MCF 10A (cell line): Measurements from ENCODE around the gene DHX34. TPM values are rescaled to one million over a fixed set of nuclear protein-coding genes. Genes with fewer than 3 reads are reported as not detected.
"Not testable (repeated sequence)": the region's sequence is repeated elsewhere in the genome, so short reads cannot be mapped to it uniquely, and the experiment has no call there.

ENCODE experiments used
- BruUV-seq: library from RNA; stranded (reverse); fragments of 400-500 nt; replicated peaks from 2 replicates; lab custom pipeline; 2021; lab: Mats Ljungman, UMichigan
- CTCF ChIA-PET: fragments of 300-600 bp; sonication (Branson Sonifier 250); formaldehyde crosslinking; extraction: SDS; loops from one replicate; lab custom pipeline; 2021; ENCODE audit warnings: antibody characterized with exemption, inconsistent platforms; lab: Yijun Ruan, JAX
- POLR2A ChIA-PET: fragments of 300-600, 350-650 bp; sonication (Branson Sonifier 250); formaldehyde crosslinking; extraction: SDS; loops from one replicate; lab custom pipeline; 2020; ENCODE audit warnings: antibody characterized with exemption, inconsistent platforms; lab: Yijun Ruan, JAX
- DNase-seq: peaks from one replicate; pipeline ENCODE4 v3.0.0-alpha.2; 2018; ENCODE audit not compliant: unreplicated experiment
- H3K27ac Mint-ChIP-seq: one replicate; pipeline ENCODE4 v1.8.0; 2022; ENCODE audit warnings: mild to moderate bottlenecking, low read depth, mixed read lengths; ENCODE audit not compliant: unreplicated experiment
- H3K27me3 Mint-ChIP-seq: one replicate; pipeline ENCODE4 v1.8.0; 2022; ENCODE audit warnings: mixed read lengths; ENCODE audit not compliant: insufficient read depth, unreplicated experiment
- H3K36me3 Mint-ChIP-seq: one replicate; pipeline ENCODE4 v1.8.0; 2022; ENCODE audit warnings: mild to moderate bottlenecking, moderate library complexity, mixed read lengths; ENCODE audit not compliant: insufficient read depth, unreplicated experiment
- H3K4me1 Mint-ChIP-seq: one replicate; pipeline ENCODE4 v1.8.0; 2022; ENCODE audit warnings: mixed read lengths; ENCODE audit not compliant: insufficient read depth, unreplicated experiment
- H3K4me3 Mint-ChIP-seq: one replicate; pipeline ENCODE4 v1.8.0; 2022; ENCODE audit warnings: mild to moderate bottlenecking, moderate library complexity, mixed read lengths; ENCODE audit not compliant: unreplicated experiment
- H3K9me3 Mint-ChIP-seq: one replicate; pipeline ENCODE4 v1.8.0; 2022; ENCODE audit warnings: mixed read lengths; ENCODE audit not compliant: unreplicated experiment
- intact Hi-C: fragments of 100-400 bp; cut with micrococcal nuclease; formaldehyde crosslinking; loops from 2 replicates; pipeline ENCODE4 v1.14.1; 2022
- total RNA-seq: library from RNA; stranded (reverse); gene quantifications from 2 replicates; pipeline ENCODE4 v1.2.3, GENCODE V29; 2022
- TF ChIP-seq, protein P1 (sequence below): fragments of 200-600 bp; IDR thresholded peaks from one replicate; pipeline ENCODE4 v1.8.0; 2022; ENCODE audit warnings: antibody characterized with exemption, mild to moderate bottlenecking; ENCODE audit not compliant: unreplicated experiment

Gene DHX34
- total RNA-seq, 1 experiment from 2014 or later: 34.7 TPM

DNA sequence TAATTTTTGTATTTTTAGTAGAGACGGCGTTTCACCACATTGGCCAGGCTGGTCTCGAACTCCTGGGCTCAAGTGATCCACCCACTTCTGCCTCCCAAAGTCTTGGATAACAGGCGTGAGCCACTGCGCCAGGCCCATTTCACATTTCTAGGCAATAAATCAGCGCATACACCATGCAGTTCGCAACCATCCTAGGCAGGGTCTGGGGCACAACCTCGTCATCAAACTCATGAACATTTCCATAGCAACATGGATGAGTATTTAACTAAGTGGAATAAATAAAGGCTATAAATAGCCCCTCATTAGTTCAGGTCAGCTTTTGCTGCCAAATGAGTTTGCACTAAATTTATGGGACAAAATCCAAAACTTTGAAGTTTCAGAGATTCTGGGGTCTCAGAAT is 62.0 kb downstream of the DHX34 start:
- H3K4me1 Mint-ChIP-seq: peaks cover 5% of the 10 kb centered on the region
- H3K27me3 Mint-ChIP-seq: peaks cover 28% of the 10 kb centered on the region
- H3K9me3 Mint-ChIP-seq: no peaks in the 10 kb centered on the region
- H3K4me3 Mint-ChIP-seq: no peak overlapping the region
- TF ChIP-seq, protein P1, sequence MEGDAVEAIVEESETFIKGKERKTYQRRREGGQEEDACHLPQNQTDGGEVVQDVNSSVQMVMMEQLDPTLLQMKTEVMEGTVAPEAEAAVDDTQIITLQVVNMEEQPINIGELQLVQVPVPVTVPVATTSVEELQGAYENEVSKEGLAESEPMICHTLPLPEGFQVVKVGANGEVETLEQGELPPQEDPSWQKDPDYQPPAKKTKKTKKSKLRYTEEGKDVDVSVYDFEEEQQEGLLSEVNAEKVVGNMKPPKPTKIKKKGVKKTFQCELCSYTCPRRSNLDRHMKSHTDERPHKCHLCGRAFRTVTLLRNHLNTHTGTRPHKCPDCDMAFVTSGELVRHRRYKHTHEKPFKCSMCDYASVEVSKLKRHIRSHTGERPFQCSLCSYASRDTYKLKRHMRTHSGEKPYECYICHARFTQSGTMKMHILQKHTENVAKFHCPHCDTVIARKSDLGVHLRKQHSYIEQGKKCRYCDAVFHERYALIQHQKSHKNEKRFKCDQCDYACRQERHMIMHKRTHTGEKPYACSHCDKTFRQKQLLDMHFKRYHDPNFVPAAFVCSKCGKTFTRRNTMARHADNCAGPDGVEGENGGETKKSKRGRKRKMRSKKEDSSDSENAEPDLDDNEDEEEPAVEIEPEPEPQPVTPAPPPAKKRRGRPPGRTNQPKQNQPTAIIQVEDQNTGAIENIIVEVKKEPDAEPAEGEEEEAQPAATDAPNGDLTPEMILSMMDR: no peak
- DNase-seq: no peak
- POLR2A ChIA-PET: no interaction called here
- no peaks in the 10 kb centered on the region for H3K36me3 Mint-ChIP-seq
- no TSS peak for BruUV-seq
- H3K27ac Mint-ChIP-seq: no peak overlapping the region
- CTCF ChIA-PET: interaction anchor here (0.6 to 1.1 kb wide), 2 partner anchors 18 to 20 kb away, joined by 3 to 4 read pairs; no protein-coding TSS in a partner anchor
- intact Hi-C loops: no loop called here

DNA sequence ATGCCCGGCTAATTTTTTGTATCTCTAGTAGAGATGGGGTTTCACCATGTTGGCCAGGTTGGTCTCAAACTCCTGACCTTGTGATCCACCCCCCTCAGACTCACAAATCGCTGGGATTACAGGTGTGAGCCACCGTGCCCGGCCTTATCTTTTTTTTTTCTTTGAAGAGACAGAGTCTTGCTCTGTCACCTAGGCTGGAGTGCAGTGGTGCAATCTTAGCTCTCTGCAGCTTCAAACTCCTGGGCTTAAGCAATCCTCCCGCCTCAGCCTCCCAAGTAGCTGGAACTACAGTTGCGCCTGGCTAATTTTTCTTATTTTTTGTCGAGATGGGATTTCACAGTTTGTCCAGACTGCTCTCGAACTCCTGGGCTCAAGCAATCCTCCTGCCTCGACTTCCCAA is 62.6 kb downstream of the DHX34 start:
- intact Hi-C loops, H3K4me3 Mint-ChIP-seq, BruUV-seq, H3K36me3 Mint-ChIP-seq, POLR2A ChIA-PET, H3K9me3 Mint-ChIP-seq, H3K4me1 Mint-ChIP-seq, DNase-seq, H3K27ac Mint-ChIP-seq: not testable (repeated sequence)
- CTCF ChIA-PET: interaction anchor here (0.7 to 1.1 kb wide), 2 partner anchors 20 to 24 kb away, joined by 3 to 4 read pairs; no protein-coding TSS in a partner anchor
- peaks cover 29% of the 10 kb centered on the region for H3K27me3 Mint-ChIP-seq

DNA sequence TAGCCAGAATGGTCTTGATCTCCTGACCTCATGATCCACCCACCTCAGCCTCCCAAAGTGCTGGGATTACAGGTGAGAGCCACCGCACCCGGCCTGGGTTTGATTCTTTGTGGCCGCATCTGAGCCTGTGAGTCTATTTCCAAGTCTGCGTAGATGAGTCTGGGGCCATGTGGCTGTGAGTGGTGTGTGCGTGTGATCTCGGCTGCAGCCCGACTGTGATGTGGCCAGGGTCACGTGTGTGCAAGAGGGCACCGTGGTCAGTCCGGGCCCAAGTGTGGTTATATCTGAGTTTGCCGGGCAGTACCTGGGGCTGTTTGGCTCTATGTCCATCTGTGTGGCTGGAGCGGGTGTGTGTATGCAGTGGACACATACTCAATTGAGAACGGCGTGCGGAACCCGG is 64.8 kb downstream of the DHX34 start:
- POLR2A ChIA-PET: no interaction called here
- intact Hi-C loops: no loop called here
- peaks cover 37% of the 10 kb centered on the region for H3K27me3 Mint-ChIP-seq
- no peaks in the 10 kb centered on the region for H3K9me3 Mint-ChIP-seq
- peaks cover 25% of the 10 kb centered on the region for H3K4me1 Mint-ChIP-seq
- no peak overlapping the region for H3K27ac Mint-ChIP-seq
- CTCF ChIA-PET: interaction anchor here (0.9 to 1.0 kb wide), 2 partner anchors 12 to 22 kb away, joined by 3 read pairs; no protein-coding TSS in a partner anchor
- DNase-seq: no peak
- no peak overlapping the region for H3K4me3 Mint-ChIP-seq
- no peaks in the 10 kb centered on the region for H3K36me3 Mint-ChIP-seq
- BruUV-seq: no TSS peak
- TF ChIP-seq, protein P1: no peak

DNA sequence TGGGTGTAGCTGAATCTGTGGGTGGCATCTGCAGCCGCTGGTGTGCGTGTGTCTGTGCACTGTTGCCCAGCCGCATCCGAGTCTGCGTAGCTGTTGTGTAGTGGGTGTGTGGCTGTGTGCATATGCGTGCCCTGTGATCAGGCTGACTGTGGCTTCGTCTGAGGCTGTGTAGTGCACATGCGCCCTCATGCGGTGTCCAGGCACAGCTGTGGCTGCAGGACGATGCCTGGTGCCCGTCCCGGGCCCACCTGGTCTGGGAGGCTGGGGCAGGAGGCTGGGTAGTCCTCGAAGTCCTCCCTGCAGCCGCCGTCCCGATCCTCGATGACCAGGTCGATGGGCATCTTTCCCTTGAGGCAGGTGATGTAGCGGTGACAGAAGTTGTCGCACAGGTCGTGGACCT is 65.4 kb downstream of the DHX34 start:
- TF ChIP-seq, protein P1: no peak
- POLR2A ChIA-PET: no interaction called here
- Mint-ChIP-seq H3K9me3 (no peaks in the 10 kb centered on the region), H3K27me3 (peaks cover 37% of the 10 kb centered on the region), H3K27ac (no peak overlapping the region), H3K4me1 (peaks cover 25% of the 10 kb centered on the region), H3K4me3 (no peak overlapping the region), H3K36me3 (no peaks in the 10 kb centered on the region)
- intact Hi-C loops: no loop called here
- CTCF ChIA-PET: interaction anchor here (0.6 to 3.2 kb wide), 5 partner anchors 12 to 375 kb away, joined by 3 to 18 read pairs (median 3); no protein-coding TSS in a partner anchor
- DNase-seq: peak; percentile 57
- no TSS peak for BruUV-seq
